Left lung (tissue), 10 donors: ENCODE data around the gene SLC25A26. TPM values are rescaled to one million over a fixed set of nuclear protein-coding genes. Genes with fewer than 3 reads are reported as not detected.

ENCODE experiments used
- ATAC-seq: fragments of 200-7000 bp; cut with Tn5 transposase; one replicate; pipeline ENCODE4 v1.9.1; 2020; ENCODE audit warnings: moderate library complexity
- DNase-seq, 4 donors: peaks; one replicate each; pipeline ENCODE4 v3.0.0-alpha.2; 2013 to 2020
- H3K27ac ChIP-seq, 2 donors: fragments of 200-600 bp; sonication (generic) in 1 of 2; one replicate each; pipeline versions ENCODE4 v1.5.0 to v1.8.0; 2020 to 2021
- H3K27me3 ChIP-seq, 2 donors: fragments of 200-600 bp; sonication (generic) in 1 of 2; one replicate each; pipeline versions ENCODE4 v1.5.0 to v1.8.0; 2020 to 2021
- H3K36me3 ChIP-seq, 2 donors: fragments of 200-600 bp; sonication (generic) in 1 of 2; one replicate each; pipeline versions ENCODE4 v1.5.0 to v1.8.0; 2020 to 2021
- H3K4me1 ChIP-seq, 2 donors: fragments of 200-600 bp; one replicate each; pipeline ENCODE4 v1.8.0; 2021
- H3K4me3 ChIP-seq, 2 donors: fragments of 200-600 bp; sonication (generic) in 1 of 2; one replicate each; pipeline versions ENCODE4 v1.5.0 to v1.8.0; 2020 to 2021; ENCODE audit warnings: mild to moderate bottlenecking in 1 of 2
- H3K9me3 ChIP-seq, 2 donors: fragments of 200-600 bp; sonication (generic) in 1 of 2; one replicate each; pipeline versions ENCODE4 v1.5.0 to v1.8.0; 2020 to 2021
- intact Hi-C, 2 donors: fragments of 100-400 bp; cut with DNase I; formaldehyde crosslinking; loops; one replicate each; pipeline versions ENCODE4 v1.11.2 to v1.14.2; 2022
- polyA plus RNA-seq, 6 donors: library from polyadenylated mRNA; unstranded; fragments of 120-200 nt; gene quantifications; one replicate each; pipeline ENCODE4 v1.2.1, GENCODE V29; 2013; ENCODE audit not compliant: insufficient read length in 6 of 6
- total RNA-seq, 2 donors: library from RNA; stranded (reverse); fragmentation: NEBNext Ultra II Directional; extraction: Animal tissue kit (Norgen Biotek cat#: 25700); gene quantifications; one replicate each; pipeline ENCODE4 v1.2.1, GENCODE V29; 2021
- TF ChIP-seq, protein P1 (sequence below), 2 donors: fragments of 200-600 bp; sonication (generic) in 1 of 2; IDR thresholded peaks; one replicate each; pipeline versions ENCODE4 v1.5.0 to v1.8.0; 2021; ENCODE audit warnings: antibody characterized with exemption in 2 of 2
- donor health status: DM: no; HTN: yes; CAD: no.
- donor health status: DM: no; HTN: no; CAD: no.

SLC25A26 gene
- total and polyA plus RNA-seq, 8 donors, result 14.2 to 26.2 (median 22.4) TPM

GRCh38 chr3:66427951-66428474, 207.2 kb downstream of the SLC25A26 start:
- DNase-seq (no peak), ATAC-seq (no peak)
- TF ChIP-seq, protein P1, sequence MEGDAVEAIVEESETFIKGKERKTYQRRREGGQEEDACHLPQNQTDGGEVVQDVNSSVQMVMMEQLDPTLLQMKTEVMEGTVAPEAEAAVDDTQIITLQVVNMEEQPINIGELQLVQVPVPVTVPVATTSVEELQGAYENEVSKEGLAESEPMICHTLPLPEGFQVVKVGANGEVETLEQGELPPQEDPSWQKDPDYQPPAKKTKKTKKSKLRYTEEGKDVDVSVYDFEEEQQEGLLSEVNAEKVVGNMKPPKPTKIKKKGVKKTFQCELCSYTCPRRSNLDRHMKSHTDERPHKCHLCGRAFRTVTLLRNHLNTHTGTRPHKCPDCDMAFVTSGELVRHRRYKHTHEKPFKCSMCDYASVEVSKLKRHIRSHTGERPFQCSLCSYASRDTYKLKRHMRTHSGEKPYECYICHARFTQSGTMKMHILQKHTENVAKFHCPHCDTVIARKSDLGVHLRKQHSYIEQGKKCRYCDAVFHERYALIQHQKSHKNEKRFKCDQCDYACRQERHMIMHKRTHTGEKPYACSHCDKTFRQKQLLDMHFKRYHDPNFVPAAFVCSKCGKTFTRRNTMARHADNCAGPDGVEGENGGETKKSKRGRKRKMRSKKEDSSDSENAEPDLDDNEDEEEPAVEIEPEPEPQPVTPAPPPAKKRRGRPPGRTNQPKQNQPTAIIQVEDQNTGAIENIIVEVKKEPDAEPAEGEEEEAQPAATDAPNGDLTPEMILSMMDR (IDR thresholded peaks at IDR 0.05), result no peak
- Histone ChIP-seq H3K27me3 (no peaks in the 10 kb centered on the region), H3K9me3 (no peaks in the 10 kb centered on the region), H3K27ac (peak overlapping the region in 1 of 2 donors; percentile 33), H3K36me3 (no peaks in the 10 kb centered on the region), H3K4me3 (no peak overlapping the region), H3K4me1 (peaks cover 9 to 21% of the 10 kb centered on the region in 2 donors)
- intact Hi-C loops, result no loop called here

Other genes with a start within 250 kb of the SLC25A26 start
- gene MAGI1, start 182.1 kb upstream of the SLC25A26 start, total RNA-seq, result 10 to 100 TPM; 27.4 to 31.6 TPM
- gene MAGI1, start 182.1 kb upstream of the SLC25A26 start, polyA plus RNA-seq, result 10 to 100 TPM; 25.4 to 32.0 (median 28.7) TPM